ENCODE results near the gene TGFBI.

Gene TGFBI

DNA sequence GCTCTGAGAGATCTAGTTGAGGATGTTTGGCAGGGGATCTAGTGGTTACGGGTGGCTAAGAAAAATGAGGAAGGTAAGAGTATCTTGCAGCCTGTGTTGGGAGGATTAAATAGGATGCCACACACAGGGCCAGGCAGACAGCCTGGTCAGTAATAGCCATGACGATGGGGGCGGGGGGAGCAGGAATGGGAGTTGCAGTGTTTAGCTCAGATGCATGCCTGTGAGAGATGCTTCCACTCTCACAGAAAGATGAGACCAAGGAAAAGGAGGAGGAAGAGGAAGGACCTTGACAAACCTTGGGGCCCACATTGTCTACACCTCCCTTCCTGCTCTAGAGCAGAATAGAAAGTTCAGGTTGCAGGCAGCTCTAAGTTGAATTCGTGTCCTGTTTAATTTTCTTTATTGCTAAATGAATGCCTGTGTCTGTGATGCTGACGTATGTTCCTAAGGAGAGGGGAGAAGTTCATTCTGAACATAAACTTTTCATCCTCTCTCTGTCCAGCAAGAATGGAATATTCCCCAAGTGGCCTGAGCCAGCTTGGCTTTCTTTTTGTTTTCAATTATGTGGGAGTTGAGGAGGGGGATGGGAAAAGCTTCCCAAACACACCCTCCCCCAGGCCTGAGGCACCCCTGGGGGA, 28.7 kb downstream of the TGFBI start:
- no peak for ATAC-seq

DNA sequence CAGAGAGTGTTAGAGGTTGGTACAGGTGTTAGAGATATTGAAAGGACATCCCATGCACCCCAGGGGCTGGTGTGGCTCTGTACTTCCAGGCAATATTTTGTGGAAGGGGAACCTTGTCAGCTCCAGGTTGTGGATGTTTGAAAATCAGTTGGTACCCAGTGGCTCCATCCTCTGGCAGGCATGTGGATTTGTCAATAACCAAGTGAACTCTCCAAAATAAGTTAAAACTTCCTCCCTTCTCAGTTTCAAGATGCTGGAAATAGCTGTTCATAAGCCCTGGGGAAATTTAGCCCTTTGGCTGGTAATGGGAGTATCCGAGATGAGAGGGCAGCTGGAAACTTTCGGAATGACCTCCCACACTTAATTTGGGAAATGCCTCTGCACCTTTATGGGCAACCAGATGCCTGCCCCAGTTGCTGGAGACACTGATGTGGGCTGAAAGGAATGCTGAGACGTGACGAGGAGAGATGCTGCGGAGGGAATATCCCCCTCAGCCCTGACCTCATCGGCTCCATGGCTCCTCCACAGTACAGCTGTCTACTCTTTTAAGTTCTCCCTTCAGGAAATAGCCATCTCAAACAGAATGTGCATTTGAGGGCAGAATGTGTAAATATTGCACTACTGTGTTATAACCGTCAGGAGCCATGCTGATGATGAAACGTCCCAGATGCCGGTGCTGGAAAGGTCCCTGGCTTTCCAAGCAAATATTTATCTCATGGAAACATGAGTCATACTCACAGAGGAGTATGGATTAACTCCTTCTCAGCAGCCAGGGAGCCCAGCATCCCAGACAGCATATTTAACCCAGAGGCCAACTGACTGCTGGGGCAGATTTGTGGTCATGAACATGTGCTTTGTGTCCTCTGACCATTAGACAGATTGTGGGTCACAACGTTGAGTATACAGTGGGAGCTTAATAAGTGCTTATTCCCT, 29.5 kb downstream of the TGFBI start:
- Mint-ChIP-seq H3K27ac (no peak overlapping the region), H3K27me3 (no peaks in the 10 kb centered on the region), H3K4me3 (no peak overlapping the region), H3K36me3 (no peaks in the 10 kb centered on the region), H3K4me1 (no peaks in the 10 kb centered on the region), H3K9me3 (no peaks in the 10 kb centered on the region)
- no peak for ATAC-seq

More for the DNA sequence above, 28.7 kb downstream of the TGFBI start:
- Mint-ChIP-seq H3K27me3 (no peaks in the 10 kb centered on the region), H3K4me3 (no peak overlapping the region), H3K27ac (no peak overlapping the region), H3K9me3 (no peaks in the 10 kb centered on the region), H3K4me1 (no peaks in the 10 kb centered on the region), H3K36me3 (no peaks in the 10 kb centered on the region)

DNA sequence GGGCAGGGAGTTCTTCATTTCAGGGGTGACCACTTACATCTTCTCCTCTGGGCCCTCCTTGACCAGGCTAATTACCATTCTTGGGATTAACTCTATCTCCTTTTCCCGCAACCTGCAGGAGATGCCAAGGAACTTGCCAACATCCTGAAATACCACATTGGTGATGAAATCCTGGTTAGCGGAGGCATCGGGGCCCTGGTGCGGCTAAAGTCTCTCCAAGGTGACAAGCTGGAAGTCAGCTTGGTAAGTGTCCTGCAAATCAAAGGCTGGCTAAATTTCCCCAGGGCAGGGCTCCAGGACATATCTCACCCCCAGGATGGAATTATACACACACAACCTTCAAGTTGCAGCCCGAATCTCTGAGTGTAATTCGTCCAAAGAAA, 30.2 kb downstream of the TGFBI start:
- H3K27me3 Mint-ChIP-seq: no peaks in the 10 kb centered on the region
- no peaks in the 10 kb centered on the region for H3K9me3 Mint-ChIP-seq
- H3K4me3 Mint-ChIP-seq: no peak overlapping the region
- no peak overlapping the region for H3K27ac Mint-ChIP-seq
- no peaks in the 10 kb centered on the region for H3K36me3 Mint-ChIP-seq
- no peaks in the 10 kb centered on the region for H3K4me1 Mint-ChIP-seq
- no peak for ATAC-seq

DNA sequence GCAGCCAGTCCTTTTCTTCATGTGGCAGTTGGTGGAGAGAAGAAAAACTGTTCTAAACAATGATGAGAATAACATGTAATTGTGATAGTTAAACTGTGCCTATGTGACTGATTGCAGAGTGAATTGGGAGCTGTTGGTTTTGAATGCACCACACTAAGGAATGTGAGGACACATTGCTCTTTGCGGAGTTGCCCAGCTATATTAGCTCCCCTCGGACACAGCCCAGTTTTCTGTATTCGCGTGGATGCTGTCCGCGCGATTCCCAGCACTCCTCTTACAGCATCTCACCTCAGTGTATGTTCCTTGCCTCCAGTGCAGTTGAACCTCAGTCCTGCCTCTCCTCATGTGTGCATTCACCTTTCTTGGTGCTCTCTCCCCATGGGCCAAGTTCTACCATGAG, 32.2 kb downstream of the TGFBI start:
- no peaks in the 10 kb centered on the region for H3K4me1 Mint-ChIP-seq

DNA sequence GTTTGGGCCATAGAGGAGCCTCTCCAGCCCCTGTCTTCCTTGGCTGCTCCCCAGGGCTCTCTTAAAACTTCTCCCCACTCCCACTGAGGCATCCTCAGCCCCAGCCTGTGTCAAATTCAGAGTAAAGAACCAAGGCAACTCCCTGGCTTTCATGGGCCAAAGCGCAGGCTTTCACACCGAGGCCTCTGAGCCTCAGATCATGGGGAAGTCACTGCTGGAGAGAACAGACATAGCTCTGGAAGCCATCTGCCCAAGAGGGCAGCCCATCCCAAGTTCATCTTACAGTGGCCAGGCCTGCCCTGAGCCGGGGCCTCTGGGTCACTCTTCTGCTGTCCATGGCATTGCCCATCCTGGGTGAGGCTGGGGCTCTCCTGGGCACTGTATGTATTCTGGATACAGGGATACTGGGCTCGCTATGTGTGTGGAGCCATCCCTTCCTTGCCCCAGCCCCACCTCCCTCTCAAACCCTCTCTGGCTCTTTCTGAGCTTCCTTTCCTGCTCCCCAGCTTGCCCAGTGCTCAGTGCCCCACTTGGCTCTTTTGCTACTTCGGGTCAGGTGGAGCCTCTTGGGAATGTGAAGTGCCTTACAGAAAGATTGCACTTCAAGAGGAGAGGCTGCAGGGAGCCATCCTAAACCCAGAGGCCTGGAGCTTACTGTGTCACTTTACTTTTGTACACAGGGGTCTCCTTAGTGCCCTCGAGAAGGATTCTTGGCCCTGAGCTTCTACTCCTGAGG, 33.0 kb downstream of the TGFBI start:
- Mint-ChIP-seq H3K27me3 (no peaks in the 10 kb centered on the region), H3K36me3 (no peaks in the 10 kb centered on the region), H3K27ac (no peak overlapping the region), H3K4me1 (no peaks in the 10 kb centered on the region), H3K4me3 (no peak overlapping the region), H3K9me3 (no peaks in the 10 kb centered on the region)
- no peak for ATAC-seq

More for the DNA sequence above, 32.2 kb downstream of the TGFBI start:
- ATAC-seq: no peak
- no peak overlapping the region for H3K27ac Mint-ChIP-seq
- no peaks in the 10 kb centered on the region for H3K9me3 Mint-ChIP-seq
- no peaks in the 10 kb centered on the region for H3K27me3 Mint-ChIP-seq
- H3K36me3 Mint-ChIP-seq: no peaks in the 10 kb centered on the region
- no peak overlapping the region for H3K4me3 Mint-ChIP-seq

DNA sequence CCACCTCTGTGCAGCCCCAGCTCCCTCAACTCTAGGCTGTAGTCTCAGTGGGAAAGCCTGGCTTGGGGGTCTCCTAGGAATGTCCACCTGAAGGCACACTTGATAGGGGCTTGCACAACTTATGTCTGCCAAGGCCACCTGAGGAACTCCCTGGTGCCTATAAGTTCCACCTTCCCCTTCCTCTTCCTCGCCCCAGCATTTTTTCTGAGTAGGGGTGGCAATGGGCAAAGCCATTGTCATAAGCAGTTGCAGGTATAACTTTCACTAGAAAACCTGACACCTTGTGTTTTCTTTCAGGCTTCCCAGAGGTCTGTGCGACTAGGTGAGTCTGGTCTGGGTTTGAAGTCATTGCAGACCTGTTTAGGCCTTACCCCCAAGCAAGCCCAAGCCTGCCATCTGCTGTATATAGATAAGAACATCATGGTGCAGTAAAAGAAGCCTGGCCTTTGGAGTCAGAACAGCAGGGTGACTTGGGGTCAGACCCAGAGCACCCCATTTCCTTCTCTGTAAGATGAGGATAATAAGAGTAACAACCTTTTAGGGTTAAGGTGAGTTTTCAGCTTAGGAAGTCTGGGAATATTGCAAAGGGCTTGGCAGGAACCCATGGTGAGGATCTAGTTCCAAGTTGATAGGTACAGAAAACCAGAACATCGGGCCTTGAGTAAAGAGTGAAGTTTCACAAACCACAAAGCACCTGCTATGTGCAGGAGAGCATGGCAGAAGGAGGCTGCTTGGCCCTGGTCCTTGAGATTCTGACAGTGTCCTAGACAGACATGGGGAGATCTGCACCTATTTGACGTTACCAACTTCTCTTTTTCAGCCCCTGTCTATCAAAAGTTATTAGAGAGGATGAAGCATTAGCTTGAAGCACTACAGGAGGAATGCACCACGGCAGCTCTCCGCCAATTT, 33.8 kb downstream of the TGFBI start:
- Mint-ChIP-seq H3K4me3 (no peak overlapping the region), H3K9me3 (no peaks in the 10 kb centered on the region), H3K4me1 (no peaks in the 10 kb centered on the region), H3K36me3 (no peaks in the 10 kb centered on the region), H3K27ac (no peak overlapping the region), H3K27me3 (no peaks in the 10 kb centered on the region)
- ATAC-seq: peak; percentile 52

DNA sequence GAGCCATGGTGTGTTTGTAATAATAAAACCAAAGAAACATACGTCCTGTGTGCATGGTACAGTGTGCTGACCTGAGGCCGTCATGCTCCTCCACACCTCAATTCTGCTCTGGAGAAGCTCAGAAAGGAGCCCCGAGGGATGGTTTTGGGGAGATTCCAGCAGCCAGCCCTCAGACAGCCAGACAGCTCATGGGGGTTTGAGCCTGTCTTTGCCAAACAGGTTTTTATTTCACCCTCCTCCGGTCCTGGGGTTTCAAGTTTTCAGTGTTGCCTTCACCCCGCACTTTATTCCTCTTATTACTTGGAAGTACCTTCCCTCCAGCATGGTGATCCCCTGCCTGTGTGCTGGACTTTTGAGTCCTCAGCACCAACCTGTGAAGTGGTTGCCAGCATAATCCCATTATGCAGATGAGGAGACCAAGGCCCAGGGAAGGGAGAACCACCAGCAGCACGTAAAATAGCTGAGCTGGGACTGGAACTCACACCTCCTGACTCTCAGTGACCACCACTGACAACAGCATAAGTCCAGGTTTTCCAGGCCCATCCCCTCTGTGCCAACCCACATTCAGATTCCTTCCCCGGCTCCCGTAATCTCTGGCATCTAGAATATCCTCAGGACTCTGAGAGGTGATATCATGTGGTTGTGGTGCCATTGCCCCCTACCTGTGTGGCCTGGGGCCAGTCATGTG, 35.1 kb downstream of the TGFBI start:
- ATAC-seq: no peak
- Mint-ChIP-seq H3K4me1 (no peaks in the 10 kb centered on the region), H3K27me3 (peaks cover 2% of the 10 kb centered on the region), H3K4me3 (no peak overlapping the region), H3K9me3 (no peaks in the 10 kb centered on the region), H3K27ac (no peak overlapping the region), H3K36me3 (no peaks in the 10 kb centered on the region)

DNA sequence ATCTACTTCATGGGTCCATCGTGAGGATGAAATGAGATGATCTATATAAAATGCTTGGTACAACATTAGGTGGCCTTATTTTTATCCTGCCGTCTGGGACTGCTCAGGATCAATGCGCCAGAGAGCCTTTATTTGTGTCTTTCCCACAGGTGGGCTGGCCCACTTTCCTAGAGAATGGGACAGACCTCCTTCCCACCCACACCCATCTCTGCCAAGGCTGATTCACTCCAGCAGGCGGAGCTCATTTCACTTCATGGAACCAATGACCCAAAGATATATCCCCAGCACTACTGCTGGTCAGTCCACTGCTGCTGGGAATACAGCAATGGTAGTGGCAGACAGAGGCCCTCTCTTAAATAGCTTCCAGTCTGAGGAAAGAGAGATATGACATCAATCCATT, 35.7 kb downstream of the TGFBI start:
- H3K36me3 Mint-ChIP-seq: no peaks in the 10 kb centered on the region

DNA sequence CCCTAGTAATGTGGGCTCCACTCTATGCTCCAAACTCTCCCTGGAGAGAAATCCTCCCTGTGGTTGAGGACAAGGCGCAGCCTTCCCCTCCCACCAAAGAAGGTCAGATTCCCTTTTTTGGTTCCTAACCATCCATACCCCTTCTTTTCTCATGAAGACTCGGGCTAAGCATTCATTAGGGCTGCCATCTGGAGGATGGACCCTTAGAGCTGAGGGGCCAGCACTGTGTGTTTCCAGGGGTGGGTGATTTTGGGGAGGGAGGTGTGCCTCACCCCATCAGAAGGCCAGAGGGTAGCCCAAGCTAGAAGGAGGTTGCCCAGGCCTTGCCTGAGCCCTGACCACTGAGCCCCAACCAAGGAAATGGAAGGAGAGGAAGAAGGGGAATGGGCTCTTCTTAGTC, 36.8 kb downstream of the TGFBI start:
- Mint-ChIP-seq H3K27me3 (peaks cover 7% of the 10 kb centered on the region), H3K4me1 (no peaks in the 10 kb centered on the region), H3K36me3 (no peaks in the 10 kb centered on the region), H3K27ac (no peak overlapping the region), H3K9me3 (no peaks in the 10 kb centered on the region), H3K4me3 (no peak overlapping the region)
- no peak for ATAC-seq

More for the DNA sequence above, 35.7 kb downstream of the TGFBI start:
- Mint-ChIP-seq H3K27me3 (peaks cover 7% of the 10 kb centered on the region), H3K4me3 (no peak overlapping the region), H3K4me1 (no peaks in the 10 kb centered on the region), H3K27ac (no peak overlapping the region), H3K9me3 (no peaks in the 10 kb centered on the region)
- ATAC-seq: no peak

DNA sequence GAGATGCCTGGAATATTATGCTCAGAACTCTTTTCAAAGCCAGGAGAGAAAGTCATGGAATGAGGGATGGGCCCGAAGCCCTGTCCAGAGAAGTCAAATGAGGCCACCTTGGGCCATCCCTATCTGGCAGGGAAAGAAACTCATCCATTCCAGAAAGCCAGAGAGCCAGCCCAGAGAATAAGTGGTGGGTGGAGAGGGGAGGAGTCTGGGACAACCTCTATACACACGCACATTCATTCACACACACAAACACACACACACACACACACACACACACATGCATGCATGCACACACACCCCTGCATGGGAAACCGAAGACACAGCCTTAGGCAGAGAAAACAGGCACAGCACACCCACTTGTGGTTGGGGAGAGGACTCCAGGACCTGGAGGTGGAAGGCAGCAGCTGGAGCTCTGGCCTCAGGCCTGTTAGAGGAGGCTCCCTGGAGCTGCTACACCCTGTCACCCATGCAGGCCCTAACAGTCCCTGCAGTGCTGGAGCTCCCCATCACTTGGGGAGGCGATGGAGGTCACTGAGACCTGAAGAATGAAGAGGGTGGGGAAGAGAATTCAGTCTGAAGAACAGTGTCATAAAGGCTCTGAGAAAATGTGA, 38.0 kb downstream of the TGFBI start:
- Mint-ChIP-seq H3K27ac (no peak overlapping the region), H3K36me3 (no peaks in the 10 kb centered on the region), H3K4me3 (no peak overlapping the region), H3K4me1 (no peaks in the 10 kb centered on the region), H3K9me3 (peaks cover 3% of the 10 kb centered on the region), H3K27me3 (peaks cover 7% of the 10 kb centered on the region)
- no peak for ATAC-seq

DNA sequence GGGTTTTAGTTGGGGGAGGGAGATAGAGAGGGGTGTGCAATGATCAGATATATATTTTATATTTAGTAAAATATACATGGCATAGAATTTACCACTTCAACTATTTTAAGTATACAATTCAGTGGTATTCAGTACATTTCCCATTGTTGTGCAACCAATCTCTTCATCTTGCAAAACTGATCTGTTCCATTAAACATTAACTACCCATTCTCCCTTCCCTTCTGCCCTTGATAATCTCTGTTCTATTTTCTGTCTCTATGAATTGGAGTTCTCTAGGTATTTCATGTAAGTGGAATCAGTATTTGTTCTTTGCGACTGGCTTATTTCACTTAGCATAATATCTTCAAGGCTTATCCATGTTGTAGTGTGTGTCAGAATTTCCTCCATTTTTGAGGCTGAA, 38.6 kb downstream of the TGFBI start:
- peaks cover 3% of the 10 kb centered on the region for H3K9me3 Mint-ChIP-seq
- no peak overlapping the region for H3K27ac Mint-ChIP-seq
- ATAC-seq: no peak
- peaks cover 7% of the 10 kb centered on the region for H3K27me3 Mint-ChIP-seq
- H3K4me1 Mint-ChIP-seq: no peaks in the 10 kb centered on the region
- H3K4me3 Mint-ChIP-seq: no peak overlapping the region
- H3K36me3 Mint-ChIP-seq: no peaks in the 10 kb centered on the region

DNA sequence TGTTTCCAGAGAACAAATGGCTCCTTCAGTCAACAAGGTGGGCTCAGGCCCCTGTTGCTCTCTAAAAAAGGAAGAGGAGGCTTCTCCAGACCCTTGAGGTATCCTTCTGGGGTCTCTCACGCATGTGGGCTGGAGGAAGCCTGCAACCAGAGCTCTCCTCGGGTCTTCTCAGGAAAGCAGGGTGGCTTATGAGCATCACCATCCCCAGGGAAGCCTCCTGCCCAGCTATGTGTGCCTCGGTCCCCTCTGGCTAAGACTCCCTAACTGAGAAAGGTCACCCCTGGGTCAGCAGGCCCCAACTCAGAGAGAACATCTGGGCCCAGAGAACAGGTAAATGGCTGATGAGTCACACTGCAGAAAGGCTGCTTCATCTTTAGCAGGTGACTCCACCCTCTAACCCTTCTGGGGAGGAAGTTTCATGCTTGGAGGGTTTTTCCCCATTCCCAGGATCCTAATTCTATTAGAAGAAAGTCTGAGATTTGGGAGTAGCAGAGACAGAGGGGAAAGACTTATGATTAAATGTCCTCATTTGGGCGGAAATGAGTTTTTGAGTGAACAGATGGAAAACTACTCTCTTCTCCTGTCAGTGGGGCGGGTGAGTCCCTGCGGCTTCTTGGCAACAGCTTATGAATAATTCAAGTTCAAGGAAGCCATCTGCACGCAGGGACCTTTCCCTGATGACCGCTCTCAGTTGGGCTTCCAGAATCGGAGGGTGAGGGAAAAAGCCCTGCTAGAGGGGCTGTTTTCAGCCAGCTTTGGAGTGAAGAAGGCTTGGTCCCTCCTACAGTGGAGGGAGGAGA, 41.9 kb downstream of the TGFBI start:
- H3K4me3 Mint-ChIP-seq: no peak overlapping the region
- H3K27ac Mint-ChIP-seq: no peak overlapping the region
- no peak for ATAC-seq
- no peaks in the 10 kb centered on the region for H3K36me3 Mint-ChIP-seq
- H3K27me3 Mint-ChIP-seq: peaks cover 7% of the 10 kb centered on the region
- peaks cover 3% of the 10 kb centered on the region for H3K9me3 Mint-ChIP-seq
- peaks cover 7% of the 10 kb centered on the region for H3K4me1 Mint-ChIP-seq

DNA sequence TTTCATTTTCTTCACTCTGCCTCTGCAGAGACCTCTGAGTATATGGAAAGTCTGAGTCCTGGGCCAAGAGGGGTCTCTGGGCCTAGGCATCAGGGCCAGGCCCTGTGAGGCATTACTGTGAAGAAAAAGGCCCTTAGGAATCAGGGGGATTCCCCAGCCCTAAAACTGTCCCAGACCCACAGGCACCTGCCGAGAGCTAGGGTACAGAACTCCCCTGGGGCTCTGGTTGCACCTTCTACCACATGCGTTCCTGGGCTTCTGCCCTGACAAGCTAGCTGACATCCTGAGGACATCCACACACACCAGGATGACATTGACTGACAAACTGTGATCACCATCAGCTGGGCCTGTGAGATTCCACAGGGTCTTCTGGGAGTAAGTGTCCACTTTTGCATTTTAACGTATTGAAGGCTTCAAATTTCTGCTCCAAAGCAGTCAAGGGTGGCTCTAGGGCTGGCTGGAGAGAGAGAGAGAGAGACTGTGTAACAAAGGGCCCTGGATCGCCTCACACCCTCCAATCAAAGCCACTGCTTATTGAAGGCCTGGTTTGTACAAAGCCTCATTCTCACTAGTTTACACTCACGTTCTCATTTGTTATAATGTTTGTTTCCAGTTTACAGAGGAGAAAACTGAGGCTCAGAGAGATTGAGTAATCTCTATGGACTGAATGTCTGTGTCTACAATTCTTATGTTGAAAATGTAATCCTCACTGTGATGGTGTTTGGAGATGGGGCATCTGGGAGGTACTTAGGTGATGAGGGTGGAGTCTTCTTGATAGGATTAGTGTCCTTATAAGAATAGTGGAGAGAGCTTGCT, 45.1 kb downstream of the TGFBI start:
- peak; percentile 79 for ATAC-seq
- Mint-ChIP-seq H3K4me3 (no peak overlapping the region), H3K9me3 (peaks cover 3% of the 10 kb centered on the region), H3K27me3 (peaks cover 29% of the 10 kb centered on the region), H3K4me1 (peaks cover 7% of the 10 kb centered on the region), H3K36me3 (no peaks in the 10 kb centered on the region), H3K27ac (no peak overlapping the region)

Data from stimulated activated memory B cell treated with anti-CD40 and anti-IgM and Interleukin-4, amounts not matched to agents 10 μg/mL and 1 μg/mL and 100 μg/mL, for 72 hours (primary cell).